Gastroesophageal sphincter (tissue), 3 donors: ENCODE results near the gene LRIG1.

ENCODE experiments used
- EP300 ChIP-seq: sonication (generic); formaldehyde crosslinking; IDR thresholded peaks from one replicate; pipeline ENCODE4 v1.6.1; 2017; ENCODE audit warnings: antibody characterized with exemption, mild to moderate bottlenecking
- POLR2A ChIP-seq, 2 donors: fragments of 450-650 bp; IDR thresholded peaks; one replicate each; pipeline ENCODE4 v1.6.1; 2017; ENCODE audit warnings: antibody characterized with exemption in 2 of 2, mild to moderate bottlenecking in 2 of 2, moderate library complexity in 1 of 2
- POLR2AphosphoS5 ChIP-seq: sonication (generic); formaldehyde crosslinking; IDR thresholded peaks from one replicate; pipeline ENCODE4 v1.6.1; 2017; ENCODE audit warnings: antibody characterized with exemption
- TF ChIP-seq, protein P1 (sequence below), 4 experiments: fragments of 200-600 bp in 2 of 4; fragments of 450-650 bp in 2 of 4; sonication (generic) in 1 of 4; IDR thresholded peaks; one replicate each; pipeline ENCODE4 v1.5.1; 2017 to 2019; ENCODE audit warnings: antibody characterized with exemption in 4 of 4, mild to moderate bottlenecking in 2 of 4, moderate library complexity in 2 of 4

DNA sequence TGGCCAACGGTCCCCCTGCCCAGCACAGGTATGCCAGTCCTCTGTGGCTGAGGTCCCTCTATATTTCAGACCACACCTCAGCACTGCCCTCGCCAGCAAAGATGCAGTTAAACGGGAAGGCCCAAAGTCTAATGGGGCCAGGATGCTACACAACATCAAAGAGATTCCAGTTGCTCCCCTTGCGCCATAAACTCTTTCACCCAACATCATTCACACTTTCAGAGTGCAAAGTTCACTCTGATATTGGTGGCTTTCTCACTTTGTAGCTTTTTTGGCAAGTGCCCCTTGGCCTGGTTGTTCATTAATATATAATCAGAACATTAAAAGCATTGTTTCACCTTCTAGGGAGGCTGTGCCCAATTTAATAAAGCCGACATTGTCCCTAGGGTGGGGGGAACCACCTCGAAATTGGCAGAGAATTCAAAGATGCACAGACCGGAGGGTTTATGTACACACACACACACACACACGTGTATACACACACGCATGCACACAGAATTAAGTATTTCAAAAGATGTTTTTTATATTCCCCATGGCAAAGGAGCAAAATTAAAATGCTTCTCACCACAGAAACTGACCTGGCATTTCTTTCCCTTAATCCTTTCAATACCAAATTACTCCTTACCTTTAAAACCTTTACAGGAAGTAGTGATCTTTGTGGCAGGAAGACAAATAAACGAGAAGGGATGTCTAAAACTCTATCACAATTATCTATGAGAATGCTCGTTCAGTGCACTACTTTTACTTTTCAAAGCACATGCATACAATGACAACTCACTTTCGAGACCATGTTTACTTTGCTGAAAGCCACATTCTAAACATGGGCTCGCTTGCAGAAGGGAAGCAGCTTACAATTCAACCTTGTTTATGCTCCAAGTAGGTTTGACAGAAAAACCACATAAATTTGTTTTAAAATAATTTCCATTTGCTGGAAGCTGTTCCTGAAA lies 19.5 kb downstream of the LRIG1 start:
- TF ChIP-seq, protein P1, sequence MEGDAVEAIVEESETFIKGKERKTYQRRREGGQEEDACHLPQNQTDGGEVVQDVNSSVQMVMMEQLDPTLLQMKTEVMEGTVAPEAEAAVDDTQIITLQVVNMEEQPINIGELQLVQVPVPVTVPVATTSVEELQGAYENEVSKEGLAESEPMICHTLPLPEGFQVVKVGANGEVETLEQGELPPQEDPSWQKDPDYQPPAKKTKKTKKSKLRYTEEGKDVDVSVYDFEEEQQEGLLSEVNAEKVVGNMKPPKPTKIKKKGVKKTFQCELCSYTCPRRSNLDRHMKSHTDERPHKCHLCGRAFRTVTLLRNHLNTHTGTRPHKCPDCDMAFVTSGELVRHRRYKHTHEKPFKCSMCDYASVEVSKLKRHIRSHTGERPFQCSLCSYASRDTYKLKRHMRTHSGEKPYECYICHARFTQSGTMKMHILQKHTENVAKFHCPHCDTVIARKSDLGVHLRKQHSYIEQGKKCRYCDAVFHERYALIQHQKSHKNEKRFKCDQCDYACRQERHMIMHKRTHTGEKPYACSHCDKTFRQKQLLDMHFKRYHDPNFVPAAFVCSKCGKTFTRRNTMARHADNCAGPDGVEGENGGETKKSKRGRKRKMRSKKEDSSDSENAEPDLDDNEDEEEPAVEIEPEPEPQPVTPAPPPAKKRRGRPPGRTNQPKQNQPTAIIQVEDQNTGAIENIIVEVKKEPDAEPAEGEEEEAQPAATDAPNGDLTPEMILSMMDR (IDR thresholded peaks at IDR 0.05), result no peak
- TF ChIP-seq POLR2A (IDR thresholded peaks at IDR 0.05), result no peak
- no peak for TF ChIP-seq POLR2AphosphoS5
- TF ChIP-seq EP300, result no peak
